GM23248 (cell line): Measurements from ENCODE around the gene CRYBB2. TPM values are rescaled to one million over a fixed set of nuclear protein-coding genes. Genes with fewer than 3 reads are reported as not detected.
"Not testable (repeated sequence)": the region's sequence is repeated elsewhere in the genome, so short reads cannot be mapped to it uniquely, and the experiment has no call there.

Experiments
- DNase-seq: peaks from one replicate; pipeline ENCODE4 v3.0.0-alpha.2; 2015
- H2AFZ ChIP-seq: fragments of 200-600 bp; sonication (generic); 2 replicates; pipeline ENCODE4 v1.6.1; 2016; ENCODE audit warnings: antibody characterized with exemption
- H3F3A ChIP-seq: fragments of 200-600 bp; sonication (generic); 2 replicates; pipeline ENCODE4 v1.6.1; 2016; ENCODE audit warnings: mild to moderate bottlenecking, antibody characterized with exemption, mixed run types; ENCODE audit not compliant: insufficient read depth
- H3K27ac ChIP-seq: fragments of 200-600 bp; sonication (generic); 2 replicates; pipeline ENCODE4 v1.5.1; 2016; ENCODE audit warnings: mild to moderate bottlenecking
- H3K27me3 ChIP-seq: fragments of 200-600 bp; sonication (generic); replicated peaks from 2 replicates; pipeline ENCODE4 v1.6.1; 2016; ENCODE audit warnings: mild to moderate bottlenecking; ENCODE audit not compliant: insufficient read depth
- H3K36me3 ChIP-seq: fragments of 200-600 bp; sonication (generic); 2 replicates; pipeline ENCODE4 v1.6.1; 2016; ENCODE audit warnings: low read depth, mild to moderate bottlenecking
- H3K4me1 ChIP-seq: fragments of 200-600 bp; sonication (generic); 2 replicates; pipeline ENCODE4 v1.6.1; 2016; ENCODE audit warnings: mild to moderate bottlenecking; ENCODE audit not compliant: insufficient read depth
- H3K4me2 ChIP-seq: fragments of 200-600 bp; sonication (generic); one replicate; pipeline ENCODE4 v1.6.1; 2016; ENCODE audit warnings: mild to moderate bottlenecking; ENCODE audit not compliant: unreplicated experiment
- H3K4me3 ChIP-seq: fragments of 200-600 bp; sonication (generic); 2 replicates; pipeline ENCODE4 v1.5.1; 2016; ENCODE audit warnings: mild to moderate bottlenecking
- H3K79me2 ChIP-seq: fragments of 200-600 bp; sonication (generic); 2 replicates; pipeline ENCODE4 v1.6.1; 2016; ENCODE audit warnings: mild to moderate bottlenecking; ENCODE audit not compliant: insufficient read depth
- H3K9ac ChIP-seq: fragments of 200-600 bp; sonication (generic); 2 replicates; pipeline ENCODE4 v1.6.1; 2016; ENCODE audit warnings: mild to moderate bottlenecking
- H3K9me2 ChIP-seq: fragments of 200-600 bp; sonication (generic); 2 replicates; pipeline ENCODE4 v1.6.1; 2016; ENCODE audit warnings: mixed run types, mild to moderate bottlenecking, moderate library complexity; ENCODE audit not compliant: insufficient read depth
- H3K9me3 ChIP-seq: fragments of 200-600 bp; sonication (generic); one replicate; pipeline ENCODE4 v1.6.1; 2017; ENCODE audit warnings: low read depth
- H4K20me1 ChIP-seq: fragments of 200-600 bp; sonication (generic); 2 replicates; pipeline ENCODE4 v1.6.0; 2016; ENCODE audit not compliant: insufficient read depth
- WGBS, 2 experiments: methylation state at CpG; one replicate each; pipeline ENCODE4 v1.1.6; 2015 to 2017; ENCODE audit warnings: low lambda C conversion rate in 2 of 2, low coverage in 1 of 2; ENCODE audit errors: missing lambda C conversion rate in 2 of 2; 5-methylcytosine and 5-hydroxymethylcytosine counted together
- in situ Hi-C: fragments of 300-500 bp; cut with MboI; formaldehyde crosslinking; loops from 2 replicates; pipeline ENCODE4 v1.15.0; 2020
- polyA plus RNA-seq: library from polyadenylated mRNA; unstranded; fragments of >200 nt; fragmentation: Nextera tagmentation; extraction: Ambion mirVana; gene quantifications from 2 replicates; pipeline ENCODE4 v1.2.1, GENCODE V29; 2016
- small RNA-seq: library from RNA; depleted of rRNA; stranded (forward); fragments of <200 nt; gene quantifications from one replicate; pipeline ENCODE3, GENCODE V24; 2014; ENCODE audit warnings: low read depth, low replicate concordance
- total RNA-seq: library from RNA; depleted of rRNA; stranded (reverse); fragments of >200 nt; shearing (Covaris generic); gene quantifications from 2 replicates; pipeline ENCODE4 v1.2.3, GENCODE V29; 2014; rRNA removed

The CRYBB2 gene
- total and polyA plus RNA-seq, 2 experiments from 2014 or later, result not detected

GRCh38 chr22:25270061-25270460 is 50.6 kb downstream of the CRYBB2 start:
- H3K27ac ChIP-seq, H3K9me2 ChIP-seq, H3K9me3 ChIP-seq, H3K4me3 ChIP-seq, in situ Hi-C loops, H3K4me2 ChIP-seq, H4K20me1 ChIP-seq, H3K79me2 ChIP-seq, H2AFZ ChIP-seq, DNase-seq, H3K27me3 ChIP-seq, H3F3A ChIP-seq, H3K36me3 ChIP-seq, H3K9ac ChIP-seq, H3K4me1 ChIP-seq: not testable (repeated sequence)
- 23 to 25% methylated on average over 2 of the region's 2 CpGs for WGBS, 2 experiments

- in situ Hi-C loops, DNase-seq: not testable (repeated sequence)
- WGBS, 2 experiments, result 53 to 54% methylated on average over 4 of the region's 4 CpGs
Measured at GRCh38 chr22:25273231-25273630, 53.8 kb downstream of the CRYBB2 start.

GRCh38 chr22:25273928-25274327 is 54.5 kb downstream of the CRYBB2 start:
- H3K79me2 ChIP-seq, H3K36me3 ChIP-seq, H3K4me2 ChIP-seq, H3F3A ChIP-seq, H3K27me3 ChIP-seq, DNase-seq, H3K27ac ChIP-seq, H3K9me3 ChIP-seq, H2AFZ ChIP-seq, in situ Hi-C loops, H3K9ac ChIP-seq, H3K4me3 ChIP-seq, H3K4me1 ChIP-seq, H3K9me2 ChIP-seq, H4K20me1 ChIP-seq: not testable (repeated sequence)
- 48 to 62% methylated on average over 3 of the region's 3 CpGs for WGBS, 2 experiments

More at GRCh38 chr22:25273231-25273630, 53.8 kb downstream of the CRYBB2 start:
- not testable (repeated sequence) for H4K20me1 ChIP-seq, H3F3A ChIP-seq, H3K27me3 ChIP-seq, H3K4me2 ChIP-seq, H3K9ac ChIP-seq, H3K79me2 ChIP-seq, H3K27ac ChIP-seq, H3K9me2 ChIP-seq, H3K9me3 ChIP-seq, H3K36me3 ChIP-seq, H2AFZ ChIP-seq, H3K4me3 ChIP-seq, H3K4me1 ChIP-seq

GRCh38 chr22:25280118-25280517 is 60.7 kb downstream of the CRYBB2 start:
- DNase-seq, result not testable (repeated sequence)

More at GRCh38 chr22:25280118-25280517, 60.7 kb downstream of the CRYBB2 start:
- H3K4me3 ChIP-seq, in situ Hi-C loops, H3K79me2 ChIP-seq, H3K9me2 ChIP-seq, H3K9ac ChIP-seq, H3F3A ChIP-seq, H3K4me2 ChIP-seq, H3K27ac ChIP-seq, H3K9me3 ChIP-seq, H3K4me1 ChIP-seq, H4K20me1 ChIP-seq, H3K36me3 ChIP-seq, H2AFZ ChIP-seq: not testable (repeated sequence)
- 26 to 31% methylated on average over 2 of the region's 2 CpGs for WGBS, 2 experiments
- H3K27me3 ChIP-seq, result peaks cover 58% of the 10 kb centered on the region

Small RNA genes lying within 50 kb of the gene (small RNA-seq; reads per million reads assigned to genes)
- gene Z99916.2, result not detected

Other genes with a start within 250 kb of the CRYBB2 start
- gene CRYBB3, start 19.8 kb upstream of the CRYBB2 start, total RNA-seq, result not detected in 2 replicates
- gene CRYBB3, start 19.8 kb upstream of the CRYBB2 start, polyA plus RNA-seq, result not detected in 2 replicates